GM18867 (cell line): ENCODE results near the gene SMIM41.
A peak's percentile ranks its signal among the peaks of the same experiment; 100 is the strongest.

Source experiments
- ATAC-seq: cut with Tn5 transposase; IDR thresholded peaks from one replicate; pipeline ENCODE4 v1.9.1; 2021; ENCODE audit warnings: mild to moderate bottlenecking, moderate library complexity; ENCODE audit not compliant: unreplicated experiment

The SMIM41 gene

GRCh38 chr12:52063082-52063924 lies 16.2 kb upstream of the SMIM41 start:
- no peak for ATAC-seq

GRCh38 chr12:52063981-52064649 lies 15.4 kb upstream of the SMIM41 start:
- ATAC-seq: no peak

DNA sequence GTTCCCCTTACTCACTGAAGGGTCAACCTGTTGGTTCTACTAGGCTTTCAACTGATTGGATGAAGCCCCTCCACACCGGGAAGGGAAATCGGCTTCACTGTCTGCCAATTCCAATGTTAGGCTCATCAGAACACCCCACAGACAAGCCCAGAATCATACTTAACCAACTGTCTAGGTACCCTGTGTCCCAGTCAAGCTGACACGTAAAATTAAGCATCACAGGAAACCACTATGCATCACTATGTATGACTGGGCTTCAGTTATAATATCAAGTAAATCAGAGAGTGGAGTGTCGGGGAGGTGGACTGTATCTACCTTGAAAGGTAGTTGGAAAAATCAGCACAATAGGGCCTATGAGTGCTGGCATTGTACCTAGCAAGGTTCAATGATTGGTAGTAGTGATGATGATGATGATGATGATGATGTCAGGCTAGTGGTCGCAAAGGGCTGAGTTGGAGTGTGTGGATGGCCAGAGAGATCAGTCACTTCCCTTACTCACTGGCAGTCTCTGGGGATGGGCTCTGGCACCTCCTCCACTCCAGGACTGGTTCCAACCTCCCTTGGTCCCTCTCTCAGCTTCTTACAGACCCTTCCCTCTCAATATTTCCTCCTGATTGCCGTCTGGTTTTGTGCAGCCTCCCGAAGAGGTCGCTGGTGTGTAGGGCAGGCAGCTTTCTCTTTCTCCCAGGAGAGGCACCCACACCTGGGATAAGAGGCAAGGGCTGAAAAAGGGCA lies 13.0 kb upstream of the SMIM41 start:
- no peak for ATAC-seq

GRCh38 chr12:52067081-52067374 lies 12.5 kb upstream of the SMIM41 start:
- no peak for ATAC-seq

GRCh38 chr12:52069327-52070184 lies 9.9 kb upstream of the SMIM41 start, which contains the start of gene ATG101:
TSS of gene ATG101 (plus strand) at chr12:52069978. CDS start at chr12:52073651, 3,673 bp downstream.
- ATAC-seq: peak; percentile 96

GRCh38 chr12:52070185-52070925 lies 9.1 kb upstream of the SMIM41 start:
- peak; percentile 30 for ATAC-seq

GRCh38 chr12:52073531-52074381 lies 5.7 kb upstream of the SMIM41 start:
- ATAC-seq: no peak

GRCh38 chr12:52074971-52075724 lies 4.4 kb upstream of the SMIM41 start:
- ATAC-seq: no peak

DNA sequence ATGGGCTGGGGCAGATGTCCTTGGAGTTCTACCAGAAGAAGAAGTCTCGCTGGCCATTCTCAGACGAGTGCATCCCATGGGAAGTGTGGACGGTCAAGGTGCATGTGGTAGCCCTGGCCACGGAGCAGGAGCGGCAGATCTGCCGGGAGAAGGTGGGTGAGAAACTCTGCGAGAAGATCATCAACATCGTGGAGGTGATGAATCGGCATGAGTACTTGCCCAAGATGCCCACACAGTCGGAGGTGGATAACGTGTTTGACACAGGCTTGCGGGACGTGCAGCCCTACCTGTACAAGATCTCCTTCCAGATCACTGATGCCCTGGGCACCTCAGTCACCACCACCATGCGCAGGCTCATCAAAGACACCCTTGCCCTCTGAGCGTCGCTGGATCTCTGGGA lies 2.7 kb upstream of the SMIM41 start:
- no peak for ATAC-seq

DNA sequence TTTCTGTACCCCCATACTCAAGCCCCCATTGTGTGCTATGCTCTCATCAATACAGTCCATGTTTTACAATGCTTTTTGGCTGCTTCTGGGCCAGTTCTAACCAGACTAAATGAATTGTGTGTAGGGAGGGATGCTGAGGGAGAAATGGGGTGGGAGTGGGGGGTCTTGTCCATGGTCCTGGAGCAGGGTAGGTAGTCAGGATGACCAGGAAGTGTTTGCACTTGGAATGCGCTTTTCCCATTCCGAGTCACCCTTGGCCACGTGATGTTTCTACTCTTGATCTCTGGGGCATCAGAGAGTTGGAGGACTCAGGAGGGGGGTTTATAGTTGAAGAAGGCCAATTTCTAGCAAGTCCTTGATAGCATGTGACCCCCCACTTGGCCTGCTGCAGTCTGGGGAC lies 1.2 kb upstream of the SMIM41 start:
- no peak for ATAC-seq

- no peak for ATAC-seq
Measured at GRCh38 chr12:52080403-52081251, 1.1 kb downstream of the SMIM41 start.

GRCh38 chr12:52081263-52081733 lies 1.8 kb downstream of the SMIM41 start:
- no peak for ATAC-seq

DNA sequence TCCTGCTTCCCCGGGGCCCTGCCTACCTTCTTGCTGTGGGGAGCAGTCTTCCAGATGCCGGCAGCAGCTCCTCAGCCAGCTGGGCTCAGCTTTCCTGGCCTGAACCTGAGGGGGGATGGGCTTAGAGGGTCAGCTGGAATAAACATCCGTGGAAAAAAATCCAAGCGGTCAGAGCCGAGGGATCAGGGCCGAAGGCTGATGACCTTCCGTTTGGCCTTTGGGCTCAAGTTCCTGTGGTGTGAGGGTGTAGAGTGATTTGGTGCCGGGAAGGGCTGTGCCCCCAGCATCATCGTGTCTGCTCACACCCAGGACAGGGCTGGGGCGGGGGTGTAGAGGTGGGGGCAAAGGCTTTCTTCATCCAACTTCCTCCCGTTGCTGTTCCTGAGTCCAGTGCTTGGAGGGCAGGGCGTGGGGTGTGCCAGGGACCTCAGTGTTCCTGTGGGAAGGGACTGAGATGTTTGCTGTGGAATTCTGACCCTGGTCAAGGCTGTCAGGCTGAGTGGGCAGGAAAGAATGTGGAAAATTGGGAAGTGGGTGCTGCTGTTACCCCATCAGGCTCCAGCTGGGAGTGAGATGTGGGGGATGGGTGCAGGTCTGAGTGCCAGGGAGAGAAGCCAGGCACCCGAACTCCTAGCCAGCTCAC lies 2.6 kb downstream of the SMIM41 start:
- ATAC-seq: no peak

GRCh38 chr12:52082669-52082987 lies 3.1 kb downstream of the SMIM41 start:
- no peak for ATAC-seq

DNA sequence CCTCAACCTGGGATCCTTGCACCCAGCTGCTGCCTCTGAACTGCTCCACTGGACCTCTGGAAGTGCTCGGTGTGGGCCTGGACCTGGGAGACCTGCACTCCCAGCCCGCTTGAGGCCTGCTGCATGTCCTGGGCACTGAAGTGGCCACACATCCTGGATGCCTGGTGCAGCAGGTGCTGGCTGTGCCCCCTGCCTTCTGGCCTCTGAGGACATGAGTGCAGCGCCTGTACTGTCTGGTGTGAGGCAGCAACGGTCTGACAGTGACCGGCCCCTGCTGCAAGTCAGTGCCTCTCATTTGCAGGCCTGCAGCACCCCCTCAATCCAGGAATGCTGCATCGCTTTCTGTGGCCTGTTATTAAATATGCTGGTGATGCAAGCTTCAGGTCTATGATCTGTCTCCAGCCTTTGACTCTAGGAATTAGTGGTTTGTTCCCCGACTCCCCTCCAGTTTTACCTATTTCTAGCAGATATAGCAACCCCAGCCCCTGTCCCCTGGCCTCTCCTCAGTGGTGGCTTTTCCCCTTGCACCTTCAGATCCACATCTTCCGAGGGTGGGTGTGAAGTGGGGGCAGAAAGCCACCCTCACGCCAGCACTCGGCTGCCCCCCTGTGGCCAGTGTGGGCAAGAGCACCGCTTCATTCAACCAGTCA lies 3.6 kb downstream of the SMIM41 start:
- ATAC-seq: peak; percentile 55

DNA sequence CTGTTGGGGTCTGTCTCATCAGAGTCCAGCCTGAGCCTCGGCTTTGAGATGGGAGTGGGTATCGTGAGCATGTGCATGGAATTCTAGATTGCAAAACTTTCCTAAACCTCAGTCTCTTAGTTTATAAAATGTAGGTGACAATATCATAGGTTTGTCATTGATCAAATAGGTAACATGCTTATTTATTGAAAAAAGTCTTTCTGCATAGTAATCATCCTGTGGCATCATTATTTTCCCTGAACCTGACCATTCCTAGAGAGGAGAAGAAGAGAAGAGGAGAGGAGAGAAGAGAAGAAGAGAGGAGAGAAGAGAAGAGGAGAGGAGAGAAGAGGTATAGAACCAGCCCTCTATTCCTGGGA lies 4.1 kb downstream of the SMIM41 start:
- no peak for ATAC-seq
